DMS 273 (cell line): ENCODE data around the gene ARID4B.
"Not testable (repeated sequence)": the region's sequence is repeated elsewhere in the genome, so short reads cannot be mapped to it uniquely, and the experiment has no call there.

ENCODE experiments used
- DNase-seq: peaks from one replicate; lab custom pipeline; 2025; ENCODE audit not compliant: unreplicated experiment; lab: John Stamatoyannopoulos, UW

The ARID4B gene, protein sequence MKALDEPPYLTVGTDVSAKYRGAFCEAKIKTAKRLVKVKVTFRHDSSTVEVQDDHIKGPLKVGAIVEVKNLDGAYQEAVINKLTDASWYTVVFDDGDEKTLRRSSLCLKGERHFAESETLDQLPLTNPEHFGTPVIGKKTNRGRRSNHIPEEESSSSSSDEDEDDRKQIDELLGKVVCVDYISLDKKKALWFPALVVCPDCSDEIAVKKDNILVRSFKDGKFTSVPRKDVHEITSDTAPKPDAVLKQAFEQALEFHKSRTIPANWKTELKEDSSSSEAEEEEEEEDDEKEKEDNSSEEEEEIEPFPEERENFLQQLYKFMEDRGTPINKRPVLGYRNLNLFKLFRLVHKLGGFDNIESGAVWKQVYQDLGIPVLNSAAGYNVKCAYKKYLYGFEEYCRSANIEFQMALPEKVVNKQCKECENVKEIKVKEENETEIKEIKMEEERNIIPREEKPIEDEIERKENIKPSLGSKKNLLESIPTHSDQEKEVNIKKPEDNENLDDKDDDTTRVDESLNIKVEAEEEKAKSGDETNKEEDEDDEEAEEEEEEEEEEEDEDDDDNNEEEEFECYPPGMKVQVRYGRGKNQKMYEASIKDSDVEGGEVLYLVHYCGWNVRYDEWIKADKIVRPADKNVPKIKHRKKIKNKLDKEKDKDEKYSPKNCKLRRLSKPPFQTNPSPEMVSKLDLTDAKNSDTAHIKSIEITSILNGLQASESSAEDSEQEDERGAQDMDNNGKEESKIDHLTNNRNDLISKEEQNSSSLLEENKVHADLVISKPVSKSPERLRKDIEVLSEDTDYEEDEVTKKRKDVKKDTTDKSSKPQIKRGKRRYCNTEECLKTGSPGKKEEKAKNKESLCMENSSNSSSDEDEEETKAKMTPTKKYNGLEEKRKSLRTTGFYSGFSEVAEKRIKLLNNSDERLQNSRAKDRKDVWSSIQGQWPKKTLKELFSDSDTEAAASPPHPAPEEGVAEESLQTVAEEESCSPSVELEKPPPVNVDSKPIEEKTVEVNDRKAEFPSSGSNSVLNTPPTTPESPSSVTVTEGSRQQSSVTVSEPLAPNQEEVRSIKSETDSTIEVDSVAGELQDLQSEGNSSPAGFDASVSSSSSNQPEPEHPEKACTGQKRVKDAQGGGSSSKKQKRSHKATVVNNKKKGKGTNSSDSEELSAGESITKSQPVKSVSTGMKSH (N-terminal part only)

DNA sequence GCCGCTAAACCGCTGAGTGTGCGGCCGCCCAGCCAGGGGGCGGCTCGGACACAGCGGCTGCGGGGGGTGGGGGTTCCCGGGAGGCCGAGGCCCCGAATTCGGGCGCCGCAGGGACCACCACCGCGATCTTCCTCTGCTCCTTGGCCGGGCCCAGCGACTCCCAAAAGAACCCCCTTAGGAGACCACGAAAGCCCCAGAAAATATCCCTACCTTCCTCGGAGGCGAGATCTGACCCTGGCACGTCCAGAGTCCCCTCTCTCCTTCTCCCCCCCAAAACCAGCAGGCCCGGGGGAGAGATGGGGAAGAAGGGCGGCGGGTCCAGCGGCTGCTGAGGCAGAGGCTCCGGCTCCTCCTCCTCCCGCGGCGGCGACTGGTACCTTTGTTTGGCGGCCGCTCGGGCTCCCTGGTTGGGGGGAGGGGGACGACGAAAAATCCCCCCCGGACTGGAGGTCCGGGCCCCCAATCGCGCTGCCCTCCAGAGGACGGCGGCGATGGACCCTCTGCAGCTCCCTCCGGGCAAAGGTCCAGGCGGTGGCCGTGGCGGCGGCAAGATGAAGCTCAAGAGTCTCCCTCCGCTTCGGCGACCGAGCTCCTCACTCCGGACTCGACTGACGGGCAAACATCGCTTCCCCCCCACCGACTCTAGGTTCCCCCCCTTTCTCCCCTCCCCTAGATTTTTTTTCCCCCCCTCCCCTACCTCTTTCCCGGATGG is at the start of gene ARID4B:
Gene ARID4B (minus strand): TSS at position 621 of the 712 bp plus-strand sequence. CDS start 1,260 bp downstream, outside the sequence.
- DNase-seq = peak; percentile 84

DNA sequence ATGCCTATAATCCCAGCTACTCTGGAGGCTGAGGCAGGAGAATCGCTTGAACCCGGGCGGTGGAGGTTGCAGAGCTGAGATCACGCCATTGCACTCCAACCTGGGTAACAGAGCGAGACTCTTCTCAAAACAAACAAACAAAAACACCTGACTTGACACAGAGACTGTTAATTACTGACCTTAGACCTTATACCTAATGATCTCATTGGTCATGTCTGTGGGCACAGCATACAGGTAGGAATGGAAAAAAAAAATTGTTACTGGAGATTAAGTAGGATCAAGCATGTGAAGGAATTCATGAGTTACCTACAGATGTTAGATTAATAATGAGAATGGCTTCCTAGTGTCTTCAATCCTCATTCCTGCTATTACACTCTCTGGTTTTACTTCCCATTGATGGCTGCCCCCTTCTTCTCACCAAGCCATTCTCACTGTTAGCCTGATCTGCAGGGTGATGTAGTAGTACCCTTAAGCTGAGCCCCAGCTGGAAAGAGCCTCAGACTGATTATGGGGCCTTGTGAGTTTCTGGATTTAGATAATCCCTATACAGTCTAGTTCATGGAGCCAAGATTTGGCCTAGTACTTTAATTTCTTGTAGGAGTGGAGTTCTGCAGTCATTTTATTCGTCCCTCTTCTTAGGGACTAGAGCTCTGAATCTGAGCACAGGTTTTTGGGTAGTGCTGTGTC is 48.1 kb upstream of the ARID4B start:
- DNase-seq = no peak

DNA sequence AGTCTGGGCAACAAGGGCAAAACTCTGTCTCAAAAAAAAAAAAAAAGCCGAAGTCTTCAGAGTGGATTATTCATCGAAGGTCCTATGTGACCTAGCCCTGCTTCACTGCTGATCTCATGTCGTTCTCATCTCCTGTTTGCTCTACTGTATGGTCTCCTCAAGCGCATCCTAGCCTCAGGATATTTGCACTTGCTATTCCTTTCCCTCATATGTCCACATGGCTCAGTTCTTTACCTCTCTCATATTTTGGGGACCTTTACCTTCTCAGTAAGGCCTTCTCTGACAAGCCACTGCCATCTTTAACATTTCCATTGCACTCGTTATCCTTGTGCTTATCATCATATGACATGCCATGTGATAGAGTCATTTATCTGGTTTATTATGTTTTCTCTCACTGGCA is 41.8 kb upstream of the ARID4B start:
- DNase-seq = no peak

DNA sequence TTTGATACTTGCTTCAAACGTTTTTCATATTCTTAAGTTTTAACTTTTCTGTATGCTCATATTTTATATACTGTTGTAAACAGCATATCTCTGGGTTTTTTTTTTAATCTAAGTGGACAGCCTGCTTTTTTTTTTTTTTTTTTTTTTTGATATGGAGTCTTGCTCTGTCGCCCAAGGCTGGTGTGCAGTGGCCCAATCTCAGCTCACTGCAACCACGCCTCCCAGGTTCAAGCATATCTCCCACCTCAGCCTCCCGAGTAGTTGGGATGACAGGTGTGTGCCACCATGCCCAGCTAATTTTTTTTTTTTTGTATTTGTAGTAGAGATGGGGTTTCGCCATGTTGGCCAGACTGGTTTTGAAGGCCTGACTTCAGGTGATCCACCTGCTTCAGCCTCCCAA is 40.4 kb upstream of the ARID4B start:
- no peak for DNase-seq

DNA sequence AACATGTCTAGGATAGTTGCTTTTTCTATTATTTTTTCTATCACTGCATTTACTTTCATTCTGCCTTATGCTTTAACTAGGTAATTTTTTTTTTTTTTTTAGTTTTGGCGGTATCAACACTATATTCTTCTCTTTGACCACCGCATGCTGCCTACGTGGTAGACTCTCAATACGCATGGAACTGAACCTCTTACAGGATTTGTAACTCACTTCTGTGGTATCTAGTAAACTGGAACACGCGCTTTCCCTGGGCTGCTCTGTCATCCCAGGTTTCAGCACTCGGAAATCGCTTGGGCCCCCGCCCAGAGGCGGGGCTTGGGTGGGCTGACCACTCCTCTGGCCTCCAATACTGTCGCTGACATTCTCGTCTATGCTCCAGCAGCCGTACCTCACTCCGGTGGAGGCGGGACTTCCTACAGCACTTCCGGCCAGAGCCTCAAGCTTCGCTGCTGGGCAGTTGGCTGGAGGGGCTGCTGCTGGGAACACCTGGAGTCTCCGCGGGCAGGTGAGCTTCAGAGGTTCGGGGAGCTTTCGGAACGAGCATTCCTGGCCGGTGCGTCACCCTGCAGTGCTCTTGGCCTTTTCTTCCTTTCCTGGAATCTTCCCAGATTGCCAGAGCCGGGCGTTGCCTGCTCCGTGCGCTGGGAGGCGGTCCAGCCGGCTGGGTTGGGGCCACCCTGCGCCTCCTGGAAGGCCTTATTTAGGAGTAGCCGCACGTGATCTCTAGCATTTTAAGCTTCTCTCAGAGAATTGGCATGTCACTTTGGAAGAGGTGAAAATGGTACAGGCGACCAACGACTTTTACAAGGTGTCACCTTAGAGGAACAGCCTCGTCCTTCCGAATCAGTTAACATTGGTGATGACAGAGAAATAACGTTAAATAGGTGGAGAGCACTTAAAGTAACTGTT is 39.3 kb upstream of the ARID4B start, which contains the start of gene TBCE:
Gene TBCE (plus strand): TSS at position 428 of the 909 bp plus-strand sequence. CDS start 12,623 bp downstream, outside the sequence.
- peak; percentile 99 for DNase-seq

DNA sequence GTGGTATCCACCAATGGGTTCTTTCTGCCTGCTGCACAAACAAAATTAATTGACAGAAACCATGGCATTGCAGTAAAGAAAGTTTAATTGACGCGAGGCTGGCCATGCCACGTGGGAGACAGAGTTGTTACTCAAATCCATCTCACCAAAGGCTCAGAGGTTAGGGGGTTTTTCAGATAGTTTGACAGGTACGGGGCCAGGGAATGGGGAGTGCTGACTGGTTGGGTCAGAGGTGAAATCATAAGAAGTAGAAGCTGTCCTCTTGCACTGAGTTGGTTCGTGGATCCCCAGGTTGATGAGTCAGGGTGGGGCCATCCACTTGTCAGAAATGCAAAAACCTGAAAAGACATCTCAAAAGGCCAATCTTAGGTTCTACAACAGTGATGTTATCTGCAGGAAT is 38.3 kb upstream of the ARID4B start:
- DNase-seq = no peak

DNA sequence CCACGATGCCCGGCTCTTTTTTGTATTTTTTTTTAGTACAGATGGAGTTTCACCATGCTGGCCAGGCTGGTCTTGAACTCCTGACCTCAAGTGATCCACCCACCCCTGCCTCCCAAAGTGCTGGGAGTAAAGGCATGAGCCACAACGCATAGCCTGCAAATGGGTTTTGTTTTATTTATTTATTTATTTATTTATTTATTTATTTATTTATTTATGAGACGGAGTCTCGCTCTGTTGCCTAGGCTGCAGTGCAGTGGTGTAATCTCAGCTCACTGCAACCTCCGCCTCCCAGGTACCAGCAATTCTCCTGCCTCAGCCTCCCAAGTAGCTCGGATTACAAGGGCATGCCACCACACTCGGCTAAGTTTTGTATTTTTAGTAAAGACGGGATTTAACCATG is 36.2 kb upstream of the ARID4B start:
- not testable (repeated sequence) for DNase-seq

DNA sequence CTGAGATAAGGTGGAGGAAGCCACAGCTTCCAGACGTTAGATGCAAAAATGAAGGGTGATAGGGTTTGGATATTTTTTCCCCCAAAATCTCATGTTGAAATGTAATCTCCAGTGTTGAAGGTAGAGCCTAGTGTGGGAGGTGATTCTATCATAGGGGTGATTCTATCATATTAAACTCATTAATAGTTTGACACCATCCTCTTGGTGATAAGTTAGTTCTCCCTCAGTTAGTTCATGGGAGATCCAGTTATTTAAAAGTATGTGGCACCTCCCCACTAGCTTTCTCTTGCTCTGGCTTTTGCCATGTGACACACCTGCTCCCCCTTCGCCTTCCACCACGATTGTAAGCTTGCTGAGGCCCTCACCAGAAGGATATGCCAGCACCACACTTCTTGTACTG is 30.9 kb upstream of the ARID4B start:
- no peak for DNase-seq

DNA sequence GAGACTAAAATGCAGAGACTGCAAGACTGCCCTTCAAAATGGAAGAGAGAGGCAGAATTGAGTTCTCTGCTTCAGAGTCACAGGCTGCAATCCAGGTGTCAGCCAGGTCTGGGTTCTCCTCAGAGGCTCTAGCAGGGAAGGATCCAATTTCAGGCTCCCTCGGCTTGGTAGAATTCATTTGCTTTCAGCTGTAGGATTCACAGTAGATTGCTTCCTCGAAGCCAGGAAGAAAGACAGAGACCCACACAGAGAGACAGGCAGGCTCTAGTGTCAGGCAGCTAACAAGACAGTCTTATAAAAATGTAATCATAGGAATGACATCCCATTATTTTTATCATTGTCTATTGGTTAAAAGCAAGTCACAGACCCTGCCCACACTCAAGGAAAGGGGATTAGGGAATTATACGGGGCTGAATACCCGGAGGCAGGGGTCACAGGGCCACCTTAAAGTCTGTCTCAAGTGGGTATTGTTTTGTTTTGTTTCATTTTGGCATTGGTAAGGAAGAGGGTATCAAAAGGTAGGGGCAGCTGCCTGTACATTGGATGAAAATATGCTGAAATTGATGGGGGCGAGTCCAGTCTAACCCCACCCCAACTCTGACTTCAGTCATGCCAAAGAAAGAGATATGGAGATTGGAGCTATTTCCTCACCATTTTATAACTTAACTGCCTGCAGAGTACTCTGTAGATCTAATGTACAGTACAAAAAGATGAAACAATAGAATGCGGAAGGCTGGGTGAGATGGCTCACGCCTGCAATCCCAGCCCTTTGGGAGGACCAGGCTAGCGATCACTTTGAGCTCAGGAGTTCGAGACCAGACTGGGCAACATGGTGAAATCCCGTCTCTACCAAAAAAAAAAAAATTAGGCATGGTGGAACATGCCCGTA is 29.8 kb upstream of the ARID4B start:
- peak; percentile 48 for DNase-seq

DNA sequence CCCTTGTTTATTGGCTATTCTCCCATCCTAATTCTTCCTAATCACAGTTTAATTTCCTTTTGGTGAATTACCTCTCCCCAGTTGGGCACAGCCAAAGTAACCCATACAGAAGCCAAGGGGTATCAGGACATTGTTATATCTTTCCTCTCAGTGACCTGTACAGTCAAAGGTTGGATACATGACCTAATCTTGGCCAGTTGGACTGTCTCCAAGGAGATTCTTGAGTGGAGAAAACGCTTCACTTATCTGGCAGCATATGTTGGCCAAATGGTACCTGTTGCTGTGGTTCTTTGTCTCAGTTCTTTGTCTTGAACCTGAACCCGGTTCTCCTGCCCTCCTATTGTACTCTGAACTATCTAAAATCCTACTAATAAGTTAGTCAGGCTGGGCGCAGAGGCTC is 23.9 kb upstream of the ARID4B start:
- peak; percentile 15 for DNase-seq

DNA sequence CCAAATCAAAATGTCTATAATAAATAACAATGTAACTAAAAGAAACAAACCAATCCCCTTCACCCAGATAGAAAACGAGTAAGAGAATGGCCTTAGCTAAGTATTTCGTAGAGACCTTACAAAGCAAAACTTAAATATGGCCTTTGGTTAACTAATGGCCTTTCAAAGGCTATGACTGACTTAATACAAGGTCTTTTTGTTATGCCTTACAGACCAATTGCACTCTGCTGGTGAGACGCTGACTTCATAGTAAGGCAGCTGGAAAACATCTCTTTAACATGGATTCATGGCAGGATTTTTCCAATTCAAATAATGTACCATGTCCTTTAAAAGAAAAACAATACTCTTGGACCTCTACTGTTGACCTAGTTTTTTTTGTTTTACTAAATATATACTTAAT is 23.5 kb upstream of the ARID4B start:
- DNase-seq = peak; percentile 8

DNA sequence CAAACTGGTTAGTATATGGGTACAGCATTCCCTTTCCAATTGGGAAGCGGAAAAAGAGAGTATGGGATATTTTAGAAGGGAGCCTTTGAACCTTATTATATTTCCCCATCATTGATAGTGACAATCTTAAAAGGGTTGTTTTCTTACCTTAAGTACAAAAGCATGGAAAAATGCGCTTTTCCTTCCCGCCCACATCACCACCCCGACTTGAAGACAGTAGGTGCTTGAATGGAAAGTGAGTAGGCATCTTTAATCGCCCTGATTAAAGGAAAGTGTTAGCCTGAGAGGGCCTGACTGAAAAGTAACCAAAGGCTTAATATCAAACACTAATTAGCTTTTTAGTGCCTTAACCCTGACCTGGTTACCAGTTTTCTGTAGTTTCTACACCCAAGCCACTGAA is 15.7 kb upstream of the ARID4B start:
- no peak for DNase-seq

DNA sequence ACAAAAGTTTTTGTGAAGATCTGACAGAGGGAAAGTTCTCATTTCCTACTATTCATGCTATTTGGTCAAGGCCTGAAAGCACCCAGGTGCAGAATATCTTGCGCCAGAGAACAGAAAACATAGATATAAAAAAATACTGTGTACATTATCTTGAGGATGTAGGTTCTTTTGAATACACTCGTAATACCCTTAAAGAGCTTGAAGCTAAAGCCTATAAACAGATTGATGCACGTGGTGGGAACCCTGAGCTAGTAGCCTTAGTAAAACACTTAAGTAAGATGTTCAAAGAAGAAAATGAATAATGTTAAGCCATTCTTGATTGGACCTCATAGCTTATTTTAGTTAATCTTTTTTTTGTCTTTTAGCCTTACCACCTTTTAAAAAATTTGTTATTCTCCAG is 14.5 kb upstream of the ARID4B start:
- no peak for DNase-seq

DNA sequence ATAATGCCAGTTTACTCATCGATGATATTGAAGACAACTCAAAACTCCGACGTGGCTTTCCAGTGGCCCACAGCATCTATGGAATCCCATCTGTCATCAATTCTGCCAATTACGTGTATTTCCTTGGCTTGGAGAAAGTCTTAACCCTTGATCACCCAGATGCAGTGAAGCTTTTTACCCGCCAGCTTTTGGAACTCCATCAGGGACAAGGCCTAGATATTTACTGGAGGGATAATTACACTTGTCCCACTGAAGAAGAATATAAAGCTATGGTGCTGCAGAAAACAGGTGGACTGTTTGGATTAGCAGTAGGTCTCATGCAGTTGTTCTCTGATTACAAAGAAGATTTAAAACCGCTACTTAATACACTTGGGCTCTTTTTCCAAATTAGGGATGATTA is 14.1 kb upstream of the ARID4B start:
- DNase-seq = no peak

DNA sequence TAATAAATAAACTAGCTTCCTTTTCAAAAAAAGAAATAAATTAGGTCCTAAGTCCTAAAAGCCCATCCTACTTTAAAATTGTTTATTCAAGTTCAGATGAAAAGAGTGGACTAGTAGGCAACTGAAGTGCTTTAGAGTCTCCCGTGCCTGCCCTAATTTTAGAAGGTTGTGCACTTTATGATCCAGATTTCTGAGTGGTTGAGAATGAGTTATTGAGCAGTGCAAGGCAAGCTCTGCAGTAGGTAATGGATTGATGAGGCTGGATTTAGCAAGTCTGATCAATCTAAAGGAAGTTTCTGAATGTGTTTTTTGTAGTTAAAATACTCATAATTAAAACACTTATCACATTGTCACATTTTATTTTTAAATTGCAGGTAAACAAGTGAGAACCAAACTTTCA is 13.4 kb upstream of the ARID4B start:
- no peak for DNase-seq

DNA sequence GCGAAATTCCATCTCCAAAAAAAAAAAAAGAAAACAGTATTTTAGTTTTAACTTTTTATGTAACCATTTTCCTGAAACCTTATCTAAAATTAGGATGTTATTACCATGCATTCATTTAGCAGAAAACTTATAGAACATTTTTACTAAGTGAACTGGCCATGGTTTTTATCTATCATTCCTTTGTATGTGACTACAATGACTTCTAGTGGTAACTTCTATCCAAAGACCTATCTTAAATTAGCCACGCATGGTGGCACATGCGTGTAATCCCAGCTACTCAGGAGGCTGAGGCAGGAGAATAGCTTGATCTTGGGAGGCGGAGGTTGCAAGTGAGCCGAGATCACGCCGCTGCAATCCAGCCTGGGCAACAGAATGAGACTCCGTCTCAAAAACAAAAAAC is 11.8 kb upstream of the ARID4B start:
- DNase-seq = no peak

DNA sequence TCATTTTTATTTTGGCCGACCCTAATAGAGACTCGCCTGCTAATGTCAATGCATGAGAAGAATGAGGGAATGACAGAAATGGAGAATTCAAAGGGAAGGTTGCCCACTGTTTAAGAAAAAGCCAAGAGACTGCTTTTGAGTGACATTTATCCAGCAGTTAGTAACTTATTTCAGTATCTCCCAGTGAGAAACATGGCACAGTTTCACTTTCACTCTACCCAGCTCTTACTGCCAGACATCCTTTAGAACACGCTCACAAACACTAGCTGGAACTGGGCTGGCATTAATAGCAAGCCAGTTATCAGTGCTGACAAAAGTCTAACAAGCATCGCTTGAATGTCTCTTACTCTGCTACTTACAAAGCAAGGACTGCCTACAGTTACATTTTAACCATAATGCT is 8.9 kb upstream of the ARID4B start:
- DNase-seq = no peak

DNA sequence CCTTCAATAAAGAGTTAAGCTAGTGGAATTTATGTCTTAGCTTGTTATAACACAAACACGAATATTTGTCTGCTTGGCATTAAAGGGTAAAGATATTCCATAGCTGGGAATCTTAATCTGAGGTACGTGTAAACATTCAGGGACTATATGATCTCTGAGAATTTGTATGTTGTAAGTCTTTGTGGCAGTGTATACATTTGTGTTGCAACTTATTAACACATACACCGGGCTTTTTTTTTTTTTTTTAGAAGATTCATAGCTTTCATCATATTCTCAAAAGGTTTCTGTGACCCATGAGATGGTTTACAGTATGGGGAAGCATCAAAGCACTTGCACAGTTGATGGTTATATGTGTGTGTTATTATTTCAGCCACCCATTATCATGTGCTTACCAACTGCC is 3.4 kb upstream of the ARID4B start:
- no peak for DNase-seq
